Hepatocyte (in vitro differentiated cells): ENCODE results near the gene C11orf24. TPM values are rescaled to one million over a fixed set of nuclear protein-coding genes. Genes with fewer than 3 reads are reported as not detected.

Experiments
- DNase-seq: peaks from one replicate; pipeline ENCODE4 v3.0.0-alpha.2; 2016; ENCODE audit warnings: low spot score
- H2AFZ ChIP-seq: fragments of 200-600 bp; sonication (generic); 2 replicates; pipeline ENCODE4 v1.6.0; 2016; ENCODE audit warnings: antibody characterized with exemption, mild to moderate bottlenecking
- H3K27ac ChIP-seq: fragments of 200-600 bp; sonication (generic); 2 replicates; pipeline ENCODE4 v1.5.1; 2016; ENCODE audit warnings: mild to moderate bottlenecking
- H3K27me3 ChIP-seq: fragments of 200-600 bp; sonication (generic); 2 replicates; pipeline ENCODE4 v1.6.1; 2016
- H3K36me3 ChIP-seq: fragments of 200-600 bp; sonication (generic); replicated peaks from 2 replicates; pipeline ENCODE4 v1.5.1; 2016; ENCODE audit warnings: low read depth; ENCODE audit not compliant: insufficient read depth
- H3K4me1 ChIP-seq: fragments of 200-600 bp; sonication (generic); 2 replicates; pipeline ENCODE4 v1.5.1; 2016; ENCODE audit warnings: mild to moderate bottlenecking, moderate library complexity; ENCODE audit not compliant: insufficient read depth
- H3K4me2 ChIP-seq: fragments of 200-600 bp; sonication (generic); 2 replicates; pipeline ENCODE4 v1.6.0; 2016
- H3K4me3 ChIP-seq: fragments of 200-600 bp; sonication (generic); 2 replicates; pipeline ENCODE4 v1.5.1; 2016; ENCODE audit warnings: mild to moderate bottlenecking
- H3K79me2 ChIP-seq: fragments of 200-600 bp; sonication (generic); 2 replicates; pipeline ENCODE4 v1.6.0; 2017; ENCODE audit warnings: mild to moderate bottlenecking
- H3K9me2 ChIP-seq: fragments of 200-600 bp; sonication (generic); replicated peaks from 2 replicates; pipeline ENCODE4 v1.6.0; 2017; ENCODE audit warnings: mild to moderate bottlenecking; ENCODE audit not compliant: insufficient read depth
- H3K9me3 ChIP-seq: fragments of 200-600 bp; sonication (generic); 2 replicates; pipeline ENCODE4 v1.5.1; 2016; ENCODE audit warnings: low read depth, mild to moderate bottlenecking
- H4K20me1 ChIP-seq: fragments of 200-600 bp; sonication (generic); 2 replicates; pipeline ENCODE4 v1.6.0; 2016; ENCODE audit warnings: mild to moderate bottlenecking; ENCODE audit not compliant: insufficient read depth, poor library complexity, severe bottlenecking
- EZH2 ChIP-seq: fragments of 200-600 bp; sonication (generic); IDR thresholded peaks from 2 replicates; pipeline ENCODE4 v1.6.1; 2016; ENCODE audit warnings: antibody characterized with exemption, mild to moderate bottlenecking, borderline replicate concordance
- EZH2phosphoT487 ChIP-seq: fragments of 200-600 bp; sonication (generic); IDR thresholded peaks from one replicate; pipeline ENCODE4 v1.6.1; 2018; ENCODE audit warnings: antibody characterized with exemption, mild to moderate bottlenecking, low read depth, moderate library complexity; ENCODE audit not compliant: unreplicated experiment, severe bottlenecking
- WGBS: methylation state at CpG from one replicate; pipeline ENCODE4 v1.1.6; 2016; ENCODE audit warnings: low lambda C conversion rate; ENCODE audit errors: missing lambda C conversion rate; 5-methylcytosine and 5-hydroxymethylcytosine counted together
- polyA plus RNA-seq: library from polyadenylated mRNA; unstranded; fragments of >200 nt; fragmentation: Nextera tagmentation; extraction: Ambion mirVana; gene quantifications from 2 replicates; pipeline ENCODE4 v1.2.1, GENCODE V29; 2016
- total RNA-seq: library from RNA; depleted of rRNA; stranded (reverse); fragments of >200 nt; gene quantifications from 2 replicates; pipeline ENCODE4 v1.2.3, GENCODE V29; 2014
- TF ChIP-seq, protein P1 (sequence below): fragments of 200-600 bp; sonication (generic); IDR thresholded peaks from 2 replicates; pipeline ENCODE4 v1.5.1; 2016; ENCODE audit warnings: antibody characterized with exemption, mild to moderate bottlenecking; ENCODE audit not compliant: poor library complexity

Gene C11orf24
- total and polyA plus RNA-seq, 2 experiments from 2014 or later = 55.6 to 76.2 TPM

DNA sequence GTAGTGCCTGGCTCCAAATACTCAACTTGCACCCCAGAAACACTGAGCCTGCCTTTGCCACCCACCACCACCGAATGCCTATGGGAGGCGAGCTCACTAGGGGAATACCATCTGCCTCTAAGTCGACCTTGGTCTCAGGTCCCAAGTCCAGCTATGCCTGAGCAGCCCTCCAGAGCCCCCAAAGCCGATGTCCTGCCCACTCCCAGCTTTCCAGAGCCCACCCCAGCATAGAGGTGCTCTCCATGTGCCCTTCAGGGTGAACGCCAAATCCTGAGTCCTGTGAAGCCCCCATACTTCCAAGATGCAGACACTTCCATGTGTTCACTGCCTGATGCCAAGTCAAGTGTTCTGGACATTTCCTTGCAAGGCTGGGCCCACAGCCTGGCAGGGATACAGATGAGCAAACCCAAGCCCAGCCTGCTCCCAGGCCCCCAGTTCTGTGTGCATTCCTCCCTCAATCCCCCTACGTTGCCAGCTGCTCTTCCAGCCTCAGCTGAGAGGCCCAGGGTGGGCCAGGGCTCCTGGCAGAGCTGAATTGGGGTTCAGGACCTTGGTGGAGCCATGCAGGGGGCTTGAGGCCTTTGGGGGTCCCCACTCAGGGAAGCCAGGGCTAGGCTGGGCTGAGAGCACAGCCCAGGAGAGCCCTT is 56.1 kb downstream of the C11orf24 start:
- Histone ChIP-seq H3K79me2 (peaks cover 23% of the 10 kb centered on the region), H3K4me3 (no peak overlapping the region), H3K27ac (no peak overlapping the region), H3K4me1 (peaks cover 11% of the 10 kb centered on the region), H3K9me2 (no peaks in the 10 kb centered on the region), H3K9me3 (no peaks in the 10 kb centered on the region), H3K4me2 (no peak overlapping the region), H4K20me1 (peaks cover 19% of the 10 kb centered on the region), H3K36me3 (no peaks in the 10 kb centered on the region), H3K27me3 (no peaks in the 10 kb centered on the region), H2AFZ (no peak overlapping the region)
- no peak for TF ChIP-seq EZH2
- no peak for TF ChIP-seq EZH2phosphoT487
- TF ChIP-seq, protein P1, sequence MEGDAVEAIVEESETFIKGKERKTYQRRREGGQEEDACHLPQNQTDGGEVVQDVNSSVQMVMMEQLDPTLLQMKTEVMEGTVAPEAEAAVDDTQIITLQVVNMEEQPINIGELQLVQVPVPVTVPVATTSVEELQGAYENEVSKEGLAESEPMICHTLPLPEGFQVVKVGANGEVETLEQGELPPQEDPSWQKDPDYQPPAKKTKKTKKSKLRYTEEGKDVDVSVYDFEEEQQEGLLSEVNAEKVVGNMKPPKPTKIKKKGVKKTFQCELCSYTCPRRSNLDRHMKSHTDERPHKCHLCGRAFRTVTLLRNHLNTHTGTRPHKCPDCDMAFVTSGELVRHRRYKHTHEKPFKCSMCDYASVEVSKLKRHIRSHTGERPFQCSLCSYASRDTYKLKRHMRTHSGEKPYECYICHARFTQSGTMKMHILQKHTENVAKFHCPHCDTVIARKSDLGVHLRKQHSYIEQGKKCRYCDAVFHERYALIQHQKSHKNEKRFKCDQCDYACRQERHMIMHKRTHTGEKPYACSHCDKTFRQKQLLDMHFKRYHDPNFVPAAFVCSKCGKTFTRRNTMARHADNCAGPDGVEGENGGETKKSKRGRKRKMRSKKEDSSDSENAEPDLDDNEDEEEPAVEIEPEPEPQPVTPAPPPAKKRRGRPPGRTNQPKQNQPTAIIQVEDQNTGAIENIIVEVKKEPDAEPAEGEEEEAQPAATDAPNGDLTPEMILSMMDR = no peak
- WGBS = 86% methylated on average over 6 of the region's 6 CpGs
- no peak for DNase-seq

- peaks cover 29% of the 10 kb centered on the region for H3K79me2 ChIP-seq
- peaks cover 16% of the 10 kb centered on the region for H3K4me1 ChIP-seq
- H3K9me2 ChIP-seq = no peaks in the 10 kb centered on the region
- no peak for DNase-seq
- TF ChIP-seq EZH2phosphoT487 (no peak), EZH2 (no peak)
- TF ChIP-seq, protein P1 = no peak
- peaks cover 25% of the 10 kb centered on the region for H4K20me1 ChIP-seq
- H3K4me3 ChIP-seq = no peak overlapping the region
- no peak overlapping the region for H2AFZ ChIP-seq
- H3K9me3 ChIP-seq = no peaks in the 10 kb centered on the region
- no peaks in the 10 kb centered on the region for H3K36me3 ChIP-seq
- H3K27ac ChIP-seq = no peak overlapping the region
- WGBS = 82% methylated on average over 15 of the region's 15 CpGs
- H3K4me2 ChIP-seq = no peak overlapping the region
- no peaks in the 10 kb centered on the region for H3K27me3 ChIP-seq
Measured at GRCh38 chr11:68215087-68215445, 56.7 kb downstream of the C11orf24 start.

DNA sequence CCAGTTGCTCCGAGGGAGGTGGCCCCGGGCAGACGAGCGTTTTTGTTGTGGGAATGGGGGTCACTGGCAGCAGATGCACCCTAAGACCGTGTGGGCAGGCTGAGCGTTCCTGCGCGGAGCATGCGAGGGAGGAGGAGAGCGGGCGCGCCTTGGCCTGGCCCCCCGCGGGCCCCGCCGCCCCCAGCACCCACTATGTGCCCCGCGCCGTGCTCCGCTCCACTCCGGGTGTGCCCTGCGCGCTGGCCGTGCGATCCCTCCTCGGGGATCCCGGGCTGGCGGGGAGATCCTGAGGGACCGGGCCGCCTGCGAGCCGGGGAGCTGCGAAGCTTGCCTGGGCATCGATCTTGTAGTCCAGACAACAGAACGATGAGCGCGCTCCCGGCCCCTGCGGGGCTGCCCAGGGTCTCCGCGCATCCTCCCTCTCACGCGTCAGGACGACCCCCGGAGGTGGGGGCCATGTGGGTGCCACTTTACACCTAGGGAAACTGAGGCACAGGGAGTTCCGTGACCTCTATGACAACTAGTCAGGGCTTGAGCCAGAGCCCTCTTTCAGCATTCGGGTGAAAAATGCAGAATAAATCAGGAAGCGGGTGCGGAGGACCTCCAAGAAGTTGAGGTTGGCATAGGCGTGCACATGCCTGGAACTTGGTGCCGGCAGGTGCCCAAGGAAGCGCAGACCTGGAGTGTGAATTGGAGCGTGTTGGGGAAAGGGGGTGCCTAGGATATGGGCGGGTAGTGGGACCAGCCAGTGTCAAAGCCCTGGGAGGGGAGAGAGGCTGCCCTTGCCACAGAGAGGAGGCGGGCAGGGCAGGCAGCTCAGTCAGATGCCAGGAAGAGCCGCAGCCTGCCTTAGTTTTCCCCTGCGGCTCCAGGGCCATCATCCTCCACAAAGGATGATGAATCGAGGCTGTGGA is 57.3 kb downstream of the C11orf24 start:
- Histone ChIP-seq H3K9me2 (no peaks in the 10 kb centered on the region), H3K4me3 (peak overlapping the region; percentile 54), H4K20me1 (peaks cover 31% of the 10 kb centered on the region), H3K4me2 (peak overlapping the region; percentile 100), H3K27me3 (no peaks in the 10 kb centered on the region), H3K9me3 (no peaks in the 10 kb centered on the region), H3K4me1 (peaks cover 20% of the 10 kb centered on the region), H3K36me3 (no peaks in the 10 kb centered on the region), H3K27ac (peak overlapping the region; percentile 100), H3K79me2 (peaks cover 32% of the 10 kb centered on the region), H2AFZ (peak overlapping the region; percentile 98)
- 29% methylated on average over 40 of the region's 58 CpGs for WGBS
- TF ChIP-seq EZH2 (no peak), EZH2phosphoT487 (no peak)
- TF ChIP-seq, protein P1 = no peak
- no peak for DNase-seq
